Bone marrow (tissue), 2 donors: Measurements from ENCODE around the gene APPL2.
"Not testable (repeated sequence)": the region's sequence is repeated elsewhere in the genome, so short reads cannot be mapped to it uniquely, and the experiment has no call there.

ENCODE experiments used
- DNase-seq, 2 donors: peaks; one replicate each; lab custom pipeline; 2025; lab: John Stamatoyannopoulos, UW

The APPL2 gene

DNA sequence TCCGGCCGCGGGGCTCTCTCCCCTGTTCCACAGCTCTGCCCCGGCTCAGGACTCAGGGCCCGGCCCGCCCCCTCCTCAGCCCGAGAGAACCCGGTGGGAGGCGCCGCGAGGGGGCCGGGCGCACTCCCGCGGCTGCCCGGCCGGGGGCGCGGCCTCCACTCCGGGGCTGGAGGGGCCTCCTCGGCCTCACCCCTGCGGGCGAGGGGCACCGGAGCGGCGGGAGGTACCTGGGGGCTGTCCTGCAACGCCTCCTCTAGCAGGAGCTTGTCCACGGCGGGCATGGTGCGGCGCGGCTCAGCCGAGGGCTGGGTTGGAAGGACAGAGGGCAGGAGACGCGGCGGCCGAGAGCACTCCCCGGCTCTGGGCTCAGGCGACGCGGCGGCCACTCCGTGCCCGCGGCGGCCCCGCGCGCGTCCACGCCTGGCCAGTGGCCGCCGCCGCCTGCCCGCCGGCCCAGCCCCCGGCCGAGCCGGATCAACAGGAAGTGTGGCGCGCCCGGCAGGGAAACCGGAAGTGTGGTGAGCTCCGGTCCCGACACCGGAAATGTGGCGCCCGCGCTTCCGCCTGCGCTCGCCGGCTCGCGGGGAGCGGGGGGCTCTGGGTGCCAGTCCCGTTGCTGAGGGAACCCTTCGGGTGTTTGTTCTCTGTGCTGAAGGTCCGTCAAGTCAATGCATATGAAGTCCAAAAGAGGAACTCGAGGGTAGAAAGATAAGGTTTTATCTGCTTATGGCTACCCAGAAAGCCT, at the start of gene APPL2:
TSS of gene APPL2 (minus strand) at position 443 of the 745 bp plus-strand sequence. CDS start at position 281, 162 bp downstream.
- DNase-seq = peak; percentile 29 to 73

- DNase-seq = no peak
Measured at GRCh38 chr12:105285378-105285777, 49.4 kb upstream of the APPL2 start.

GRCh38 chr12:105281694-105282049, 45.7 kb upstream of the APPL2 start:
- no peak for DNase-seq

DNA sequence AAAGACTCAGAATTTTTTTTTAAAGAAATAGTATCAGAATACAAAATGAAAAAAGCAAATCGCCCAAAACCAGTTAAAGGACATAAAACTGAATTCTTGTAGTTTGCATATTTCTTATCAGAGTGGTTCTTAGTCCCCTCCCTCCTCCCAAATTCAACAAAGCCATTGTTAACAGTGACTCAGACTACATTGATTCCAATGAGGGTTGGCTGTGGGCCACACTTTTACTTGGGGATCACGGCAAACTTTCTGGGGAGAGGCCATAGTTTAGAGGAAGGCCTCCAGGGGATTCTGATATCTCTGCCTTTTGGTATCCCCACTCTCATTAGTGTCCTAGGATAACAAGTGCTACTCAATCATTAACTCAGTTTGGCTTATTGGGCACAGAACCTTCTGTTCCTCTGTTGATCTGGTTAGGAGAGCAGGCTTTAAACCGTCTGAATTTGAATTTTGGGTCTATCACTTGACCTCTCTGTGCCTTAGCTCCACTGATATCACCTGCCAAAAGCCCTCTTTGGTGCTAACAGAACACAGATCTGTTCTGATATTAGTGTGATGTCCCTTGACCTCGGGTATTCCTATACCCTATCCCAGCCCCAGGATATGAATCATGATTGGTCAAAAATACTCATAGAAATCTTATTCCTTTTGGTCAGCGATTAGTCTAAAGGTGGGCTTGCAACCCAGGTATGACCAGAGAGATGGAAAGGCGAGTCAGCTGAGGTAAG, 45.2 kb upstream of the APPL2 start:
- DNase-seq = no peak

GRCh38 chr12:105279460-105280056, 43.6 kb upstream of the APPL2 start:
- no peak for DNase-seq

DNA sequence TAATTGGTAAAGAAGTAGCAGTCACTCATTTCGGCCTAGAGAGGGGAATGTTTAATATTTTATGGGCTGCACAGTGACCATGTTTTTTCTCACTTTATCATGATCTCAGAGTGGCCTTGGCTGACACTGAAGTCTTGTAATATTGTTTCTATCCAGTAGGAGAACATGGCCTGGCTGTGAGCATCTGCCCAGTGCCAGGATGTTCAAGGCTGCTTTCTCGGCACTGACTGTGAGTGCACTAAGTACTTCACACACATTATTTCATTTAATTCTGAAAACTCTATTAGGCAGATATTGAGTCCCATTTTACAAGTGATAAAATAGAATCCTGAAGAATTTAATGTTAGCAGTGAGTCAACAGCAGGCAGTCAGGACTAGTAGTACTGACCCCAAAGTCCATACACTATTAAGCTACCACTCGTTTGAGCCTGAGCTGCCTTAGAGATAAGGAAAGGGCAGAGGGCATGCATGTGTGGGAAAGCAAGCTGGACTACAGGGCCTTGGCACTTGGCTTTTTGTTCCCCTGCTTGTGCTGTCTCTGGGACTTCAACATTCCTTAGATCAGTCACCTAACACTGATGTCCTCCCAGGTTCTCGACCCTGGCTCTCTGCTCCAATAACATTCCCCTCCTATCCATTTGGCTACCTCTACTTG, 42.2 kb upstream of the APPL2 start:
- DNase-seq = no peak

- no peak for DNase-seq
Measured at GRCh38 chr12:105275997-105276733, 40.2 kb upstream of the APPL2 start.

DNA sequence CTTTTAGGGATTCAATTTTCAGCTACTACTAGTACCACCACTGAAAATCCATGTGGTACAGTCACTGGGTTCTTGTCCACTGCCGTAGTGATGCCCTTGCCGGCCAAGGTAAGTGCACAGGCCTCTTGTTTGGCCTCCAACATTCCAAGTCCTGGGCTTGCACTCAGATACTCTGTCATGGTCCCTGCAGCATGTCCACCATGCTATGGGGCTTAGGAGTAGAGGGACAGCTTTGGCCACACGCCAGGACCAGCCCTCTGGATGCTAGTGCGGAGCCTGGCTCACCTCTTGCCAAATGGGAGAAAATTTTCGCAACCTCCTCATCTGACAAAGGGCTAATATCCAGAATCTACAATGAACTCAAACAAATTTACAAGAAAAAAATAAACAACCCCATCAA, 38.6 kb upstream of the APPL2 start:
- no peak for DNase-seq

DNA sequence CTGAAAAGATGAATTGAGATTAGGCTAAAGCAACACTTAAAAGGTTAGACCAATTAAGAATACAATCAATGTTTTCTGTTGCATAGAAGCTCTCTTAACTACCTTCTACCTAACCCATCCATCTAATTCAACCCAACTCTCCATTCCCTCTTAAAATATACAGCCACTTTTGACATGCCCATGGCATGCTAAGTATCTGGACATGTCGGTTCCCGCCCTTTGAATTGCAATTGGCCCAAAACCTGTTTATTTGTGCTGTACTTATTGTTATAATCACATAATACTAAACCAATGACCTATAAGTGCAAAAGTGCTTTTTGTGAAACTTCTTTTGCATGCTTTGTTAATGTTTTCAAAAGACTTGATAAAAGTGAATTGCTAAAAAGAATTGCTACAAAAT, 37.6 kb upstream of the APPL2 start:
- DNase-seq = no peak

DNA sequence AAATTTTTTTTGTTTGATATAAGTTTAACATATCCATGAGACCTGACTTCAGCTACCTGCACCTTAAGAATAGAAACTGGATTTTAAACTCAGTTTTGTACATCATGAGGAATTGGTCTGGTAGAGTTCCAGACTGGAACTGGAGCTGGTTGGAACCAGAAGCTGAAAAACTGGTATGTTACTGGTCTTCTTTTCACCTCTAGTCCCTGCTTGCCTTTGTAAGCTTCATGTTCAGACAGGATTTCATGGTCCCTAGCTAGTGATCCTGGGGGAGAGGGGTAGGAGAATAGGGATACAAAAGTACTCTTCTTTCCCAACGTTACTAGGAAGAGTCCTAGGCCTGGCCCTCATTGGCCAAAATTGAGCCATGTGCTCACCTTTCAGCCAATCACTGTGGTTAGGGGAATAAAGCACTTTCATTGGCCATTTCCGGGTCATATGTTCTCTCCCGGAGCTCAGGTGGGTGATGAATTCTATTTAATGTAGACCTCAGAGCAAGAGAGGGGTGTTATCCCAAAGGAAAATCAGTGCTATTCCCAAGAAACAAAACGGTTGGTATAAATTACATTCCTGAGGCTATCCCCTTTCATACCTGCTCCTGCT, 36.9 kb upstream of the APPL2 start:
- DNase-seq = no peak

DNA sequence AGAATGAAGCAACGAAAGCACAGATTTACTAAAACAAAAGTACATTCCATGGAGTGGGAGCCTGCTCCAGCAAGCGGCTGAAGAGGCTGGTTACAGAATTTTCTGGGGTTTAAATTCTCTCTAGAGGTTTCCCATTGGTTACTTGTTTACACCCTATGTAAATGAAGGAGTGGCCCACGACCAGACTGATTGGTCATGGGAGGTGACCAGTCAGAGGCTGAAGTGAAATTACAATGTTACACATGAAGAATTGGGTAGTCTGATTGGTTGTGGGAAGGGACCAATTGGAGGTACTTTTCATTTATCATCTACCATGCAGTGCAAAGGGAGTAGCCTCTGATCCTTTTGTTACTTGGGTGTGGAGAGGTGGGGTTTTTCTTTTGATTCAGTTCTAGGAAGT, 36.2 kb upstream of the APPL2 start:
- no peak for DNase-seq

DNA sequence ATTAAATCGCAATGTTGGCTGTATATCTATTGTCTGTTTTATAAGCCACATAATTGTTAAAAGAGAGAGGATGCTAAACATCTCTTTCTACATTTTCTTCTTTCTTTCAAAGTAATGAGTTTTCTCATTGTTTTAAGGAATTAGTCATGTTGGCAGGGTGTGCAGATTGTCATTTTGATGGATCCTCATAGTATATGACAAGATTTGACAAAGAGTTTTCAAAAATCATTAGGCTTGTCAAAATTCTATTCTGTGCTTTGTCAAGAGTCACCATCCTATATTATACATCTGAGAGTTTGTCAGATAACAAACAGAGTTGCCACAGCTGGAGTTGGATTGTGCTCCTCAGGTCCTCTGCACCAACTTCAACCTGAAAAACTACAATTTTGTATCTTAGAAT, 35.4 kb upstream of the APPL2 start:
- DNase-seq = no peak

GRCh38 chr12:105270671-105271255, 34.8 kb upstream of the APPL2 start:
- DNase-seq = no peak

DNA sequence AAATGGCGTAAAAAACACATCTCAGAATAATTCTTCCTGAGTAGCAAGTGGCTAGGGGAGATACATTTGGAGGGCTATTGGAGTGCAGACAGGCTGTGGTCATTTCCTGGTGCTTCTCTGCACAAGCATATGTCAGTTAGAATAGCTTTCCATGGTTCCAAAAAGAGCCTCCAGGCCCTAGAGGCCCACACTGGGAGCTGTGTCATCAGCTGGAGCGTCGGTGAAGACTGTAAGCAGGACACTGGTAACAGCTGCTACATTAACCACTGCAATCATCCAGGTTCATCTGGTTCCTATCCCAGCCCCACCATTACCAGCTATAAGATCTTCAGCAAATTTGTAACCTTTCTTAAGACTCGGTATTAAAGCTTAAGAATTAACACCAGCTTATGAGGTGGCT, 31.7 kb upstream of the APPL2 start:
- no peak for DNase-seq

DNA sequence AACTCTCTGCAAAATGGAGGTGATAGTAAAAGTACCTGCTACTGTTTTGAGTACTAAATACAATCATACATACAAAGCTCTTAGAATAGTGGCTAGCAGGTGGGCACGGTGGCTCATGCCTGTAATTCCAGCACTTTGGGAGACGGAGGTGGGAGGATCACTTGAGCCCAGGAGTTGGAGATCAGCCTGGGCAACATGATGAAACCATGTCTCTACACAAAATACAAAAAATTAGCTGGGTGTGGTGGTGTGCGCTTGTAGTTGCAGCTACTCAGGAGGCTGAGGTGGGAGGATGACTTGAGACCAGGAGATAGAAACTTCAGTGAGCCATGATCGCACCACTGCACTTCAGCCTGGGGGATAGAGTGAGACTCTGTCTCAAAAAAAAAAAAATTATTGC, 28.8 kb upstream of the APPL2 start:
- DNase-seq = no peak

- DNase-seq = no peak
Measured at GRCh38 chr12:105262461-105263184, 26.6 kb upstream of the APPL2 start.

DNA sequence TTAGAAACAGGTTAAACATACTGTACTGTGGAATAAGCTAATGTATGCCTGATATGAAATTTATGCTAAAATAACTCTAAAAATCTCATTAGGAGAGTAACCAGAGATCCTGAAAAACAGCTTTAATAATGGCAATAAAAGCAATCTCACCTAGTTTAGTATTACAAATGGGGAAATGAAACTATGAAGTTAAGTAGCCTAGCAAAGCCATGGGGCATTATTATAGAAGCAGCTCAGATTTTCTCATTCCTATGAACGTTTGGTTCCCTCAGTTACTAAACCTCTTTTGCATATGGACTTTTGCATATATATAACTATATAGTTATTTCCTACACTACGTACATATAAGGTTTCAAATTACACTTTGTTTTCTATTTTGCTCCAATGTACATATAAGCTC, 25.0 kb upstream of the APPL2 start:
- DNase-seq = no peak

DNA sequence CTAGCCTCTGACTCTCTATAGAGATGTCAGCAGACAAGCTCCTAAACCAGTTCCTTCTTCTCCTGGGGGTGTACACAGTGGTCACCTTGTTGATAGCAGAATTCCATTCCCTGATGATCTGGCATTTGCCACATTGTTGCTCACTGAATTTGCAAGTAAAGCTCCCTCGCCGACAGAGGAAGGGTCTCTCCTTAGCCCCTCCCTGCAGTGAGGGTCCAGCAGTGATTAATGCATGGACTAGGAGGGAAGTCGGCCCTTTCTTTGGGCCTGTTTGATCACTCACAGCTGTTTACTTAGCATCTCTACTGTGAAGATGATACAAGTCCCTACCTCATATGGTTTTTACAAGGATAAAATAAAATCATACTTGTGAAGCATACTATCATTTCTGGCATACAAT, 23.3 kb upstream of the APPL2 start:
- DNase-seq = no peak

GRCh38 chr12:105257321-105257728, 21.4 kb upstream of the APPL2 start:
- no peak for DNase-seq

- DNase-seq = no peak
Measured at GRCh38 chr12:105256921-105257320, 20.9 kb upstream of the APPL2 start.

- not testable (repeated sequence) for DNase-seq
Measured at GRCh38 chr12:105256431-105256830, 20.5 kb upstream of the APPL2 start.
